ENCODE data around the gene STON2. TPM values are rescaled to one million over a fixed set of nuclear protein-coding genes. Genes with fewer than 3 reads are reported as not detected.
A peak's percentile ranks its signal among the peaks of the same experiment; 100 is the strongest.

STON2 gene
- total and polyA plus RNA-seq, 2 of the 13 experiments (the other 11 are each of a cell fraction or from before 2014, with no cell fraction given): 2.1 to 11.0 TPM

GRCh38 chr14:81211844-81212243 lies 188.3 kb downstream of the STON2 start:
- no peaks in the 10 kb centered on the region for H3K4me1 ChIP-seq (ENCODE audit: insufficient read depth, low read length)
- peak; percentile 71 for ATAC-seq
- H3K4me2 ChIP-seq (ENCODE audit: low read depth, low read length): no peak overlapping the region
- ChIA-PET CTCF (ENCODE audit: low intra/inter-chr PET ratio, low total read pairs) (interaction anchor here (1.7 kb wide), 1 partner anchor 216 kb away, joined by 7 read pairs; no protein-coding TSS in a partner anchor), POLR2A (no interaction called here)
- 0 out of 2 replicates have a peak, but pooled peaks cover 2% of the 10 kb centered on the region for H4K20me1 ChIP-seq (ENCODE audit: insufficient read depth, low read length)
- no peaks in the 10 kb centered on the region for H3K9me3 ChIP-seq (ENCODE audit: low read length)
- no peak for FAIRE-seq
- WGBS (ENCODE audit: low lambda C conversion rate): 88% methylated on average over 2 of the region's 2 CpGs
- intact Hi-C loops (cut with micrococcal nuclease; ENCODE audit: unreplicated experiment): loop anchor here (1.0 to 2.0 kb wide), 2 partner anchors 216 to 257 kb away; partner anchors contain the start of gene TSHR
- H3K4me3 ChIP-seq (replicated peaks in 1 of 3; ENCODE audit: insufficient read depth in 1 of 3, low read depth in 2 of 3, low read length in 3 of 3): no peak overlapping the region
- H3K79me2 ChIP-seq (ENCODE audit: insufficient read depth, low read length): peaks cover 36% of the 10 kb centered on the region
- H3K27ac ChIP-seq (ENCODE audit: extremely low read length, insufficient read depth, low read length): no peak overlapping the region
- no TSS peak for BruUV-seq (replicated peaks)
- no peak overlapping the region for H3K9ac ChIP-seq (ENCODE audit: insufficient read depth, low read depth, low read length)
- peaks cover 2 to 53% of the 10 kb centered on the region in 2 experiments; a peak in 4 of 5 replicates for H3K36me3 ChIP-seq (replicated peaks in 1 of 2; ENCODE audit: control insufficient read depth in 1 of 2, insufficient read depth in 2 of 2, low read length in 2 of 2)
- peak; percentile 35 for DNase-seq (ENCODE audit: low spot score)
- 0 out of 2 replicates have a peak, but pooled peaks have one; percentile 6 for TF ChIP-seq SMC3 (IDR thresholded peaks at IDR 0.05; ENCODE audit: low read length)
- TF ChIP-seq, protein P1, sequence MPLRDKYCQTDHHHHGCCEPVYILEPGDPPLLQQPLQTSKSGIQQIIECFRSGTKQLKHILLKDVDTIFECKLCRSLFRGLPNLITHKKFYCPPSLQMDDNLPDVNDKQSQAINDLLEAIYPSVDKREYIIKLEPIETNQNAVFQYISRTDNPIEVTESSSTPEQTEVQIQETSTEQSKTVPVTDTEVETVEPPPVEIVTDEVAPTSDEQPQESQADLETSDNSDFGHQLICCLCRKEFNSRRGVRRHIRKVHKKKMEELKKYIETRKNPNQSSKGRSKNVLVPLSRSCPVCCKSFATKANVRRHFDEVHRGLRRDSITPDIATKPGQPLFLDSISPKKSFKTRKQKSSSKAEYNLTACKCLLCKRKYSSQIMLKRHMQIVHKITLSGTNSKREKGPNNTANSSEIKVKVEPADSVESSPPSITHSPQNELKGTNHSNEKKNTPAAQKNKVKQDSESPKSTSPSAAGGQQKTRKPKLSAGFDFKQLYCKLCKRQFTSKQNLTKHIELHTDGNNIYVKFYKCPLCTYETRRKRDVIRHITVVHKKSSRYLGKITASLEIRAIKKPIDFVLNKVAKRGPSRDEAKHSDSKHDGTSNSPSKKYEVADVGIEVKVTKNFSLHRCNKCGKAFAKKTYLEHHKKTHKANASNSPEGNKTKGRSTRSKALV (CRISPR knock-in tag; IDR thresholded peaks at IDR 0.05): no peak
- peak; percentile 48 for TF ChIP-seq CTCF (CRISPR knock-in tag; IDR thresholded peaks at IDR 0.05)
- TF ChIP-seq, protein P2, sequence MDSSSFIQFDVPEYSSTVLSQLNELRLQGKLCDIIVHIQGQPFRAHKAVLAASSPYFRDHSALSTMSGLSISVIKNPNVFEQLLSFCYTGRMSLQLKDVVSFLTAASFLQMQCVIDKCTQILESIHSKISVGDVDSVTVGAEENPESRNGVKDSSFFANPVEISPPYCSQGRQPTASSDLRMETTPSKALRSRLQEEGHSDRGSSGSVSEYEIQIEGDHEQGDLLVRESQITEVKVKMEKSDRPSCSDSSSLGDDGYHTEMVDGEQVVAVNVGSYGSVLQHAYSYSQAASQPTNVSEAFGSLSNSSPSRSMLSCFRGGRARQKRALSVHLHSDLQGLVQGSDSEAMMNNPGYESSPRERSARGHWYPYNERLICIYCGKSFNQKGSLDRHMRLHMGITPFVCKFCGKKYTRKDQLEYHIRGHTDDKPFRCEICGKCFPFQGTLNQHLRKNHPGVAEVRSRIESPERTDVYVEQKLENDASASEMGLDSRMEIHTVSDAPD (CRISPR knock-in tag; IDR thresholded peaks at IDR 0.05): no peak
- no peak for TF ChIP-seq POLR2AphosphoS5 (IDR thresholded peaks at IDR 0.05; ENCODE audit: low read depth, low read length)
- TF ChIP-seq STAG1 (CRISPR knock-in tag; IDR thresholded peaks at IDR 0.05): peak; percentile 39
- TF ChIP-seq NFAT5 (CRISPR knock-in tag; IDR thresholded peaks at IDR 0.05): no peak
- TF ChIP-seq TRIM22 (IDR thresholded peaks at IDR 0.05): no peak
- TF ChIP-seq ONECUT2 (CRISPR knock-in tag; IDR thresholded peaks at IDR 0.05): 0 out of 2 replicates have a peak, but pooled peaks have one; percentile 14
- H2AFZ ChIP-seq (ENCODE audit: low read length): no peak overlapping the region
- no peaks in the 10 kb centered on the region for H3K27me3 ChIP-seq (ENCODE audit: control insufficient read depth in 1 of 2, insufficient read depth in 2 of 2, low read length in 2 of 2)
- in situ Hi-C loops (cut with HindIII; ENCODE audit: extremely low pct_ligation_motif_present, low pct_unique_long_range_greater_than_20kb): no loop called here
